ENCODE results near the gene ZNF583. TPM values are rescaled to one million over a fixed set of nuclear protein-coding genes. Genes with fewer than 3 reads are reported as not detected.

ZNF583 gene
- total RNA-seq (2014; rRNA removed; shearing (Covaris generic)) = 10.6 and 12.4 TPM in 2 replicates

- DNase-seq (ENCODE audit: low spot score) = peak; percentile 96
These were observed at the start of gene ZNF583 for GRCh38 chr19:56403764-56404704. Gene ZNF583, plus strand, starts transcription at chr19:56404332. Its CDS starts 2,783 bp downstream, at chr19:56407115.

- no peak for DNase-seq (ENCODE audit: low spot score)
These were observed 48.6 kb upstream of the ZNF583 start for GRCh38 chr19:56355517-56355916.

GRCh38 chr19:56356944-56357343 is 47.2 kb upstream of the ZNF583 start:
- DNase-seq (ENCODE audit: low spot score) = no peak

GRCh38 chr19:56360841-56361240 is 43.3 kb upstream of the ZNF583 start:
- DNase-seq (ENCODE audit: low spot score) = no peak

GRCh38 chr19:56367829-56368711 is 36.1 kb upstream of the ZNF583 start:
- peak; percentile 96 for DNase-seq (ENCODE audit: low spot score)

GRCh38 chr19:56369886-56370676 is 34.1 kb upstream of the ZNF583 start:
- DNase-seq (ENCODE audit: low spot score) = no peak

- no peak for DNase-seq (ENCODE audit: low spot score)
These were observed 31.9 kb upstream of the ZNF583 start for GRCh38 chr19:56372281-56372680.

- no peak for DNase-seq (ENCODE audit: low spot score)
These were observed 26.8 kb upstream of the ZNF583 start for GRCh38 chr19:56377105-56377924.

- no peak for DNase-seq (ENCODE audit: low spot score)
These were observed 20.1 kb upstream of the ZNF583 start for GRCh38 chr19:56383826-56384605.

- peak; percentile 100 for DNase-seq (ENCODE audit: low spot score)
These were observed 10.8 kb upstream of the ZNF583 start, which contains the start of gene ZNF582 for GRCh38 chr19:56393119-56394012. Gene ZNF582, minus strand, starts transcription at chr19:56393534. Its CDS starts 1,782 bp downstream, at chr19:56391752.

- DNase-seq (ENCODE audit: low spot score) = no peak
These were observed 5.3 kb upstream of the ZNF583 start for GRCh38 chr19:56398809-56399208.

GRCh38 chr19:56400485-56400884 is 3.6 kb upstream of the ZNF583 start:
- no peak for DNase-seq (ENCODE audit: low spot score)

- DNase-seq (ENCODE audit: low spot score) = no peak
These were observed 871 bp upstream of the ZNF583 start for GRCh38 chr19:56403261-56403660.

GRCh38 chr19:56404705-56405056 is 549 bp downstream of the ZNF583 start:
- no peak for DNase-seq (ENCODE audit: low spot score)

- DNase-seq (ENCODE audit: low spot score) = no peak
These were observed 930 bp downstream of the ZNF583 start for GRCh38 chr19:56405062-56405461.

- DNase-seq (ENCODE audit: low spot score) = no peak
These were observed 19.3 kb downstream of the ZNF583 start for GRCh38 chr19:56423276-56423984.

- DNase-seq (ENCODE audit: low spot score) = no peak
These were observed 19.8 kb downstream of the ZNF583 start for GRCh38 chr19:56423985-56424353.

GRCh38 chr19:56441206-56441792 is 37.2 kb downstream of the ZNF583 start:
- DNase-seq (ENCODE audit: low spot score) = no peak
